HG03565 (cell line): Measurements from ENCODE around the gene RABEP1.

ENCODE experiments used
- ATAC-seq: cut with Tn5 transposase; IDR thresholded peaks from one replicate; pipeline ENCODE4 v1.9.1; 2021; ENCODE audit warnings: mild to moderate bottlenecking, moderate library complexity; ENCODE audit not compliant: unreplicated experiment

The RABEP1 gene

DNA sequence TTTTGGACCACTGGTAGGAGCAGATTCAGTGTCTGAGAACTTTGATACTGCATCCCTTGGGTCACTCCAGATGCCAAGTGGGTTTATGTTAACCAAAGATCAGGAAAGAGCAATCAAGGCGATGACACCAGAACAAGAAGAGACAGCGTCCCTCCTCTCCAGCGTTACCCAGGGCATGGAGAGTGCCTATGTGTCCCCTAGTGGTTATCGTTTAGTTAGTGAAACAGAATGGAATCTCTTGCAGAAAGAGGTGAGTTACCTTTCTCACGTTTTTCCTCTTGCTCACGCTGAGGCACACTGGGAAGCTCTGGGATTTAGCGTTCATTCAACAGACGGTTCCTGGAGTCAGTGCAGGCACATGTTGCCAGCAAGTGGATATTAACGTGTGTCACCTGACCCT is 79.3 kb downstream of the RABEP1 start:
- ATAC-seq, result no peak

DNA sequence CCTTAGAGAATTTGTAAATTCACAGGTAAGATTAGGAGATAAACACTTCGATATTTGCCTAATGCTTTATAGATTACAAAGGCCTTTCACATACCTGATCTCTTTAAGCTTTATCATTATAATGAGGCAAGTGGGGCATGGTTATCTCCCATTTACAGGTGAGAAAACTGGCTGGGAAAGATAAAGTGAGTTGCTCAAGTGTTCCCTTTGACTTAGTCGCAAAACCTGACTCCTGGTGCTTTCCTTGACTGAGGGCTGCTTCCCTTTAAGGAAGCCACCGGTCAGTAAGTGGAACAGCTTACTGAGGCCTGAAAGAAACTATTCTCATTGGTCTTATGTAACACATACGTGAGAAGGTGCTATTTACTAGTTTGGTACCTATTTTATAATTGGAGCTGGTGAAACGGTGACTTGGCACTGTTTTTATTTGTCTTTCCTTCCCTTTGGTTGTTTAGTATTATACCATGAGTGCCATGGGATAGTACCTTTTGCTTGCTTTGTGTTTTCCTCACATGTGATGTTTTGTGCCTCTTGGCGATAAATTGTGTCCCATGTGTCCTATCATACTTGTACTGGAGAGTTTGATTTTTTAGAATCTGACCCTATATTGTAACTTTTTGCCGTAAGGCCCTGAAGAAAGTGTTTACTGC is 80.2 kb downstream of the RABEP1 start:
- ATAC-seq, result no peak

DNA sequence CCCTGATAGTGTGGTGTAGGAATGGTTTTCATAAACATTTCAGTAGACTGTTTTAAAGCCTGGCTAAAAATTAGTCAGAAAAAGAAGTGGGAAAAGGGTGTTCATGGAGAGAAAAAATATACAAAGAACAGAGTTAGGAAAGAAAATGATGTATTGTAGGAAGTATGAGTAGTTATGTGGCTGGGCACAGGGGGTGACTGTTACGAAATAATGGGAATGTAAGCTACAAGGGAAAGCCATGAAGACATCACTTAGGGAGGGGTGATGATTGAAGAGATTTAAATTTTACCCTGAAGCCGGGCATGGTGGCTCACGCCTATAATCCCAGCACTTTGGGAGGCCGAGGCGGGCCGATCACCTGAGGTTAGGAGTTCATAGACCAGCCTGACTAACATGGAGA is 82.1 kb downstream of the RABEP1 start:
- ATAC-seq, result no peak

DNA sequence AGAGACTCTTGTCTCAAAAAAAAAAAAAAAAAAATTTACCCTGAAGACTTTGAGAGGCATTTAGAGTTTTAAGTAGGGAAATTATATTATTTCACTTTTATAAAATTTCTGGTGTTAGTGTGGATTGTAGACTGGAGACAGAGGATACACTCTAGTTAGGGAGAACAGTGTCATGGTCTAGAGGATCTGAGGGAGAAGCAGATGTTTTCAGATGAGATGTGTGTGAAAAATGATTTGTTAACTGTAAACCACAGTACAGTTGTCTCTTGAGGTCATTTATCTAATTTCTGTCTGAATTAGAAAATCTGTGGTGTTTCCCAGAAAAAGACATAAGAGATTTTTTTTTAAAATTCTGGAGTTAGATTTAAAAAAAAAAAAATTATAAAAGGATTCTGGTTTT is 82.6 kb downstream of the RABEP1 start:
- ATAC-seq, result no peak

DNA sequence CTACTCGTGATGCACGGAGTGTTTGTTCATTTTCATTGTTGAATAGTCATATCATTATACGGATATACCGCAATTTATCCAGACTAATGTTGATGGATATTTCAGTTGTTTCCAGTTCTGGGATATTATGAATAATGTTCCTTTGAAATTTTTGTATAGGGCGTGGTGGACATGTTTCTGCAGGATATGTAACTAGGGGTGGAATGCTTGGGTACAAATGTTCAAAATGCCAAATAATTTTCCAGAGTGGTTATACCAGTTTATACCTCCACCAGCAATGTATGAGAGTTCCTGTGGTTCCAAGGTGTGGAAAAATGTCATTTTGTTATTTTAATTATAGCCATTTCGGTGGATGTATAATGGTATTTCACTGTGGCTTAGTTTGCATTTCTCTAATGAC is 83.7 kb downstream of the RABEP1 start:
- ATAC-seq, result no peak

DNA sequence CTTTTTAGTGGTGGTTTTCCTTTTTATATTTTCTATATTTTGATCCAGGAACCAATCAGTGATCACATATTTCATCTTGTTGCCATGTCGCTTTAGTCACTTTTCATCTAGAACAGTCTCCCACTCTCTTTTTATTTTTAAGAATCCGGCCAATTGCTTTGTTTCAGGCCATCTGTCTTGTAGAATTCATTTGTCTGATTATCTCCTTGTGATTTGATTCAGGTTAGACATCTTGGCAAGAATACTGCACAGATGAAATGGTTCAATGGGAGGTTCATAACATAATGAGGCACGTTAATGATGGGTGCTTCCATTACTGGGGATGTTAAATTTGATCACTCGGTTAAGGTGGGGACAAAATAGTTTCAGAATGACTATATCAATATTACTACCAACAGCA is 88.3 kb downstream of the RABEP1 start:
- ATAC-seq, result no peak

DNA sequence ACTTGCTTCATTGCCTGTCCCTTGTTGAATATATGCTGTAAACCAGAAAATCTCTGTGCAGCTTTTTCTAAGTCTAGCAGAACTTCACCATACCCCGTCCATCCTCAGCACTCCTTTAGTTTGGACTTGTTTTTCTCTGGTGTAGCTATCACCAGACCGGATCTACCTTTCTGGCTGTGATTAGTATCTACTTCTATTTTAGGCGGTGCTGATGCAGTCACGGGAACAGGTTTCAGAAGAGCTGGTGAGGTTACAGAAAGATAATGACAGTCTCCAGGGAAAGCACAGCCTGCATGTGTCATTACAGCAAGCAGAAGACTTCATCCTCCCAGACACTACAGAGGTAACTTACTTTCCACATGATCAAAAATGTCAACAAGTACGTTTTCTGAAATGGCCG is 91.0 kb downstream of the RABEP1 start:
- ATAC-seq, result peak; percentile 81

DNA sequence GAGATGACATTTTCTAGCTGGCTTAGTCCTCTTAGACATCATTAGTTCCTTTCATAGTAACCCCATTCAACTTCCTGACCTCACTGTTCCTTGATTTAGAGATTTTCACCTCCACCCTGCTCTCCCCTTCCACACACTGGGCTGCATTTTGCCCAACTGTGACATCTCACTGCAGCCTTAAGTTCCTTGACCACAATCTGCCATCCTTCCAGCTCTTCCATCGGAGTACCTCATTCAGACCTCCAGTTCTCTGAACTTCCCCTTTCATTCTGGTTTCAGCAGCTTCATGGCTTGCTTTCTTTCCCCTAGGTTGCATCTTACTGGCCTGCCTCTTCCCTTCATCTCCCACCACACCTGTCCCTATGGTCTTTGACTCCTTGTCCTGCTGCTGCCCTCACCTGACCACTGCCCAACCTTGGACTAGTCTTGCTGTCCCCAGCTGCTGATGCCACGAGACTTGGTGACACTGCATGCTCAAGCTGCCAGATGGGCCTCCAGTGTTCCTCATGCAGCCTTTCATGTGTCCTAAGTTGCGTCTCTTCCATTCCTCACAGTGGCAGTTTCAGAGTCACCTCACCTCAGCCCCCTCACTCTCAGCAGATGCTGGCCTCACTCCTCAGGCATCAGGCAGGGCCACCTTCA is 96.6 kb downstream of the RABEP1 start:
- ATAC-seq, result no peak

DNA sequence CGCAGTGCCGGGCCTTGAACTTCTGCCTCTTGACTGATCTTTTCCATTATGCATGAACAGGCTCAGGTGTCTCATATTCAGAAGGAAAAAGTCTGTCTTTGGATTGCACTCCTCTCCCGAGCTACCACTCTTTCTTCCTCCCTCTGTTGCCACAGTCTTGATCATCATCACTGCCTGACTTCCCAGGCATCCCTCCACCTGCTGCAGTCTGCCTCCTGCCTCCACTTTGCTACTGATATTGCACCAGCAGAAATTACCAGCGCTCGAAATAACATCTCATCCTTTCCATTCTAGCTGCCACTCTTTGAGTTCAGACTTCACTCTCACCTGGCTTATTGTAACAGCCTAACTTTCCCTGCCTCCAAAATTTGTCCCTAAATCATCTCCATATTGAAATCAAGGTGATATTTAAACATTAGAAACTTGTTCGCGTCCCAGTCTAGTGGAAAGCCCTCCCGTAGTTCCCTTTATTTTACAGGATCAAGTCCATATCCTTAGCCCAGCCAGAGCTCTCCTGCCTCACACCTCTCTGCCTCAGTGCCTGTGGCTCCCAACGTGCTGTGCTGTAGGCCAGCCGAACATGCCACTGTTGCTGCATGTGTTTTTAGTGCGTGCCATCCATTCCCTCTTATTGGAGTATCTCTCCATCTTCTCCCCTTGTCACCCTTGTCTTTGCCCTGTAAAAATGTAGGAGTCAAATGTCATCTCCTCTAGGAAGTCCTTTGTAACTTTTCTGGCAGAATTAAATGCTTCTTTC is 97.4 kb downstream of the RABEP1 start:
- ATAC-seq, result no peak

DNA sequence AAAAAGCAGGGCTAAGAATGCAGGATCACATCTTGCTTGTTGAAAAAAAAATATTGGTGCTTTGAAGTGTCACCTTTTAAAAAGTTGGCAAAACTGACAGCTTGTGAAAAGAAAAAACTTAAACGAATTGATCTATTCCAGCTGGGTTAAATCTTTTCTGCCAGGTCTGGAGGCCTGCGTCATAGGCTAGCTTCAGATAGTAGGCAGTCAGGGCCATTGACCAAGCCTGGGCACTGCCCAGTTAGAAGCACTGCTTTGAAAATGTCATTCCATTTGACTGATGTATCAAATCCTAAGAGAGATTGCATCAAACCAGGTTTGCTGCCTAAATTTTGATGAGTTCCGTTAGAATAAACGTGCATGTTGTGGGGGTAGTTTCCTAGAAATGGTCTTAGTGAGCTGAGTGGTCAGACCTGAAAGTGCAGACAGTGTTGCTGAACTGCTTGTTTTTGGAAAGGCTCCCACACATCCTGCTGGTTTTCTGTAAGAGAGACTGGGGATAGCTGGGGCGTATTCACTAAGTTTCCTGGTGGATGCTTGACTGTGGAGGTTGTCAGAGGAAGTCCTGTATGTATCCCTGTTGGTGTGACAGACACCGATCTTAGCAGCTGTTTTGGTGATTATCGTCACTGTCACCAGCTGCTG is 98.5 kb downstream of the RABEP1 start:
- no peak for ATAC-seq

DNA sequence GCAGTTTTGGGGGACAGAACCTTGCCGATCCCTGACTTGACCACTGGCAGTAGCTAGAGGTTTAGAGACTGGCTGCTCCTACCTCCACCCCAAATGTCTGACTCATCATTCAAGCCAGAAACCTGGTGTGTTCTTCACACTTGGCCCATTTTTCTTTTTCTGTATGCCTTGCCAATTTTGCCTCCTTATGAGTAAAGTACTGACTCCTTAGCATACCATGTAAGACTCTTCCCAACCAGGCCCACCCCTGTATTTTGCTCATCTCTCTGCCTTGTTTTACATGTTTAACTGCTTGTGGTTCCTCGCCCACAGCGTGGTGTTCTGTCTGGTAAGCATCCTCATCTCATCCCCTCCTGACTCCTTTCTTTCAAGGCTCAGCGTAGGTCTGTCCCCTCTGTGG is 99.5 kb downstream of the RABEP1 start:
- no peak for ATAC-seq

DNA sequence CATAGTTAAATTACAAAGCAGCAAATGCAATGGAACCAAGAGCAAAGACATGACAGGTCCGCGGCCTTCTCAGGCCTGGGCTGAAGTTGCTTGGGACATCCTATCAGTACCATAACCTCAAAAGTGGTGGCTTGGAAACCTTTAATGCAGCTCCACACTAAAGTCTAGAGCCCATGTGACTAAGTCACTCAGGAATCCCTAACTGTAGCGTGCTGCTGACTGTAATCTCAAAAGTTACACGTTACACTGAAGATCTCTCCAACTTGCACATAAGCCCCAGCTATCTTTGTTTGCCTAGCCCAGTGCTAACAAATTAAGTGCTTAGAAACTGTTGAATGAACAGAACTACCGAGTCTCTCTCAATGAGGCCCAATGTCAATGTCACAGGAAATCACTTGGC is 109.6 kb downstream of the RABEP1 start:
- ATAC-seq, result no peak

DNA sequence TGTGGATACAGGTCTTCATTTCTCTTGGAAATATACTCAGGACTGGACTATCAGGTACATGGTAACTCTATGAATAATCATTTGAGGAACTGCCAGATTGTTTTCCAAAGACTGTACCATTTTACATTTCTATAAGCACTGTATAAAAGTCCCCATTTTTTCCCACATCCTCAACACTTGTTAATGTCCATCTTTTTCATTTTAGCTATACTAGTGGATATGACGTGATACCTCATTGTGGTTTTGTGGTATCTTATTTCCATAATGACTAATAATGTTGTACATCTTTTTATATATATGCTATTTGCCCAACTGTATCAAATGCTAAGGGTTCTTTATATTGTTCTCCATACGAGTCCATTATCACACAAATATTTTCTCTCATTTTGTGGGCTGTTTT is 114.5 kb downstream of the RABEP1 start:
- no peak for ATAC-seq

DNA sequence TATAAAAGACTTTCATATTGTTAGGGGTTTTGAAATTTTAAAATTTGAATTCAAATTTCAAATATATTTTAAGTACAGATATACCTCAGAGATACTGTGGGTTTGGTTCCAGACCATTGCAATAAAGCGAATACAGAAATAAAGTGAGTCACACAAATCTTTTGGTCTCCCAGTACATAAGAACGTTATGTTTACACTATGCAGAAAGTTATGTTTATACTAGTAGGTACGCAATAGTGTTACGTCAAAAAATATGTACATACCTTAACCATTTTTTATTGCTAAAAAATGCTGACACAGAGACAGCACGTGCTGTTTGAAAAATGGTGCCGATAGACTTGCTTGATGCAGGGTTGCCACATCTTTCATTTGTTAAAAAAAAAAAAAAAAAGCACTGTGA is 117.7 kb downstream of the RABEP1 start:
- ATAC-seq, result no peak

DNA sequence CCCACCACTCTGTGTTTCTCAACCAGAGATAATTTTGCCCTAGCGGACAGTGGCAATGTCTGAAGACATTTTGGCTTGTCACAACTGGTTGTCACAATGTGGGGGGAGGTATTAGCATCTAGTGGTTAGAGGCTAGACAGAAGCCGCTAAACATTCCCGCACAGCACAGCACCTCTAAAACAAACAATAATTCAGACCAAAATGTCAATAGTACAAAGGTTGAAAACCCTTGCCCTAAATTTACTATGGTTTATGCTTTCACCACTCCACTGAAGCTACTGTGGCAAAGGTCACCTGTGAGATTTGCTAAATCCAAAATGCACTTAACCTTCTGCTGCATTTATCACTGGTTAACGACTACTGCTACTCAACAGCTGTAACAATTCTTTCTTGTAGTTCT is 123.3 kb downstream of the RABEP1 start:
- no peak for ATAC-seq

DNA sequence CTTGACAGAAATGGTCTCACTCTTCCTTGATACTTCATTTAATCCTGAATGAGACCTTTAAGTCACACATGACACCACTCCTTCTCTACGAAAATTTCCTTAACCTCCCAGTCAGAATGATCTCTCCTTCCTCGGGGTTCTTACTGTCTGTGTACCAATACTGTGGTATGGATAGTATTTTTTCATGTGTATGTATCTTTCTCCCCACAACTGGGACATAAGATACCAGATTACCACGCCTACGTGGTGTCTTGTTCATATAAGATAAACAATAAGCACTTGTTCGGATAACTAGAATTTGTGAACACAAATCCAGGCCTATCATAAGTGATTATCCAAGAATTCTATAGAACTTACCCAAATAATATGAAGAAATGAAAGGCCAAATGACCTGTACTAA is 126.1 kb downstream of the RABEP1 start:
- no peak for ATAC-seq

DNA sequence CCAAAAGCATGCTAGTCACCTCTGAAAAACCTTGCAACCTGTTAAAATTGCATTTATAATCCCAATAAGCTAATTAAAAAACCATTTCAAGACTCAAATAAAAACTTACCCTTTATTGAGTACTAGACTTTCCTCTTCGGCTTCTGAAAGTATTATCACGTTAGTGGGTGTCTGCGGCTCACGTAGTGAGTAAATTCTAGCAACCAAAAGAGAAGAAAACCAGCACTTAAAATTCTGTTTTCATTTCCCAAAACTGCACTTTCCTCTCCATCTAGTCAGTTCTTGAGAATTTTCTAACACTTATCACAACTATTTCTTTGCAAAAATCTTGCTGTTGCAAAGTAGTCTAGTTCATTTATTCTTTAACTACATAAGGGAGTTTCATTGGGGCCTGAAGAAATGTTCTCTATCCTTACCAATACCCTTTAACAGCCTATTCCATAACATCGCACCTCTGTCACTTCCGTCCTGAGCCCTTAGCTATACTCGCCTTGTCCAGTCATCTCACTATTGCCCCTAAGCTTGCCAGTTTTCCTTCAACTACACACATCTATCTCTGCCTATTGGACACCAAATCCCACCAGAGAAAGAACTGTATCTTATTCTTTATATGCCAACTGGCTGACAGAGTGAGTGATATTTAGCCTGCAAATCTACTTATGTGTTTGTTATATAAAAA is 128.6 kb downstream of the RABEP1 start:
- ATAC-seq, result no peak

DNA sequence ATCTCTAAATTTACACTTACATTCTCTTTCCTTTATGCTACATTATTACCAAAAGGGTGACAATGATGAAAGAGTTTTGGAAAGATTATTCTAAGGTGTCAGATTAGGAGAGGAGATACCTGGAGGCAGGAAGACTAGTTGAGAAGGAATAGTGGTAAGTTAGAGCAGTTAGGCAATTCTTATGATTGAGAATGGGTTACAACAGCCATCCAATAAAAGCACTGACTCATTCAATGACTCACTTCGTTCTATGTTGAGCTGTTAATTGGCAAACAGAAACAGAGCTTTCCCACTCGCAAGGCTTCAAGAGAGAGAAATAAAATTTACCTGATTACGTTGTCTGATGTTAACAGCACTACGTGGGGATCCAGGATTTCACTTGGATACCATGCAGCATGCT is 131.6 kb downstream of the RABEP1 start:
- ATAC-seq, result no peak

DNA sequence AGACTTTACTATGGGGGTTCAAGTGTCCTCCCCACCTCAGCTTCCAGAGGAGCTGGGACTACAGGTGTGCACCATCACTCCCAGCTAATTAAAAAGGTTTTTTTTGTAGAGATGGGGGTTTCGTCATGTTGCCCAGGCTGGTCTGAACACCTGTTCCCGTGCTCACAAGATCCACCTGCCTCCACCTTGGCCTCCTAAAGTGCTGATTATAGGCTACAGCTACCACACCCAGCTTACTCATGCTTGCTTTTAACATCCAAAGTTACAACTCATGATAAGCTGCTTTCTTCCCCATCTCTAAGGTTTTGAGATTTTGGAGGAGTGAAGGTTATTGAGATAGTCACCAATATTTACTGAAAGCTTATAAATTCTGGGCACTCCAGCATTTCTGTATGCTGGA is 134.8 kb downstream of the RABEP1 start:
- ATAC-seq, result no peak

DNA sequence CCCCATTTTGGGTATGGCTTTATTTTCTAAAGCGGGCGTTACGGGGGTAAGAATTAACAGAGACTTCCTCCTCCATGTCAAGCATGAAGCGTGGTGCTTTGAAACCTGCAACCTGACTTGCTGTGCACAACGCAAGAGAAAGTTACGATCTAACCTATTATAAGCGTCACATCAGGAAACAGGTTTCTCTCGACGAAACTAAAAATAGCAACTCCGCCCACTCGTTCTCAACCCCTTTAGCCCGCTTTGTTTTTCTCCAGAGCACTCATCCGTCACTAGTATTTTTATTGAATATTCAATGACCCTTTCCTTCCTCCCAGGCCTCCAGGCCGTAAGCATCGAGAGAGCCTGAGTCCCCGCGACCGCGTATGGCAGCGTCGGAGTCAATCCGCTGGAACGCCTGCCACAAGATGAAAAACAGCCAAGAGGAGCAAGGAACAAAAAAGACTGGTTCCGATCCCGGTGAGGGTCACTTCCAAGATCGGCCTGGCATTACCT is 136.8 kb downstream of the RABEP1 start:
- no peak for ATAC-seq

DNA sequence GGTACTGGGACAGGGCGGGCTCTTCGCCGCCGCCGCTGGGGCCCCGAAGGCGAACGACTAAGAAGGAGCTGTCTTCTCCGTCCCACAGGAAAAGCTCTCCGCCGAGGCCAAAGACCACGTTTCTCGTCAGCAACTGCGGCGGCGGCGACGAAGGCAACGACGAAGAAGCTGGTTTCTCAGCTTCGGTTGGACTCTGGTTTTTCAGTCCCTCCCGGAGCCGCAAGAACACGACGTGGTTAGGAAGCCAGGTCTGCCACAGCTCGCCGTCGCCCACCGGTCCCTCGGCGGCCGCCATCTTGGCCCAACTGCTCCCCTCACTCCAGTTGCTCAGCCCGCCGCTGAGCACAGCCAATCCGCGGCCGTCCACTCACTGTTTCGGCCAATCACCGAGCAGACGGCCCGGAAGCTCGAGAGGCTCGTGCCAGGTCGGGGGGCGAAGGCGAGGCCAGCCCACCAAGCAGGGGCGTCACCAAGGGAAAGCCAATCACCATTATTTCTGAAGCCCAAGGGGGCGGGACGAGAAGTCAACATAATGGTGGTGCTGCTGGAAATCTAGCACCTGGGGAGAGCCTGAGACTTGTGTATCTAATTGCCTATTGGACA is 137.4 kb downstream of the RABEP1 start, which contains the start of gene NUP88:
Gene NUP88, minus strand, starts transcription at position 307 of the 603 bp plus-strand sequence. Its CDS starts 12 bp downstream, at position 295.
- peak; percentile 79 for ATAC-seq
